Smooth muscle cell of the brain vasculature (primary cell): ENCODE results near the gene COX18.

ENCODE experiments used
- DNase-seq: peaks from one replicate; pipeline ENCODE4 v3.0.0-alpha.2; 2012; ENCODE audit warnings: low read depth, low spot score

Gene COX18, protein sequence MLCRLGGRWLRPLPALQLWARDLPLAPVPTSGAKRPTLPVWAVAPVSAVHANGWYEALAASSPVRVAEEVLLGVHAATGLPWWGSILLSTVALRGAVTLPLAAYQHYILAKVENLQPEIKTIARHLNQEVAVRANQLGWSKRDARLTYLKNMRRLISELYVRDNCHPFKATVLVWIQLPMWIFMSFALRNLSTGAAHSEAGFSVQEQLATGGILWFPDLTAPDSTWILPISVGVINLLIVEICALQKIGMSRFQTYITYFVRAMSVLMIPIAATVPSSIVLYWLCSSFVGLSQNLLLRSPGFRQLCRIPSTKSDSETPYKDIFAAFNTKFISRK

DNA sequence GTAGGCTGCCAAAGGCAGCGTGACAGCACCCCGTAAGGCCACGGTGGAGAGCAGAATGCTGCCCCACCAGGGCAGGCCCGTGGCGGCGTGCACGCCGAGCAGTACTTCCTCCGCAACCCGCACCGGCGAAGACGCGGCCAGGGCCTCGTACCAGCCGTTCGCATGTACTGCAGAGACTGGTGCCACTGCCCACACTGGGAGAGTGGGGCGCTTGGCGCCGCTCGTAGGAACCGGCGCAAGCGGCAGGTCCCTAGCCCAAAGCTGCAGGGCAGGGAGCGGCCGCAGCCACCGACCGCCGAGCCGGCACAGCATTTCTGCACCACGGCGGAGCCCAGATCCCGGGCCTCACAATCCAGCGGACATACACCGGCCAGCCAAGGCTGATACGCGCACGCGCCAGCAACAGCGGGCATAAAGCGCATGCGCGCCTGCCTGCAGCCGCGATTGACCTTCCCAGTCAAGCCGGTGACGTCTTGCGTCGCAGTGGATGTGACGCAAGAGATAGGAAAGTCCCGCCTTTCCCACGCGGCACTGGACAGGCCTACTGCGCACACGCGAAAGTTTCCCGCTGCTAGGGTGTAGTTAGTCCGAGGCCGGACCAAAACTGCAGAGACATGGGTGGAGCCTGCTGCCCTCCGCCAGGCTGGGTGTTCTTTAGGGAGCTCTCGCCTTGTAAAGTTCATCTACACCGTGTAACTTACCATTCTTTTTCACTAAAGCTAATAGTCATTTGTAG is at the start of gene COX18:
TSS of gene COX18 (minus strand) at position 379 of the 736 bp plus-strand sequence. CDS start at position 312, 67 bp downstream.
- peak; percentile 98 for DNase-seq

DNA sequence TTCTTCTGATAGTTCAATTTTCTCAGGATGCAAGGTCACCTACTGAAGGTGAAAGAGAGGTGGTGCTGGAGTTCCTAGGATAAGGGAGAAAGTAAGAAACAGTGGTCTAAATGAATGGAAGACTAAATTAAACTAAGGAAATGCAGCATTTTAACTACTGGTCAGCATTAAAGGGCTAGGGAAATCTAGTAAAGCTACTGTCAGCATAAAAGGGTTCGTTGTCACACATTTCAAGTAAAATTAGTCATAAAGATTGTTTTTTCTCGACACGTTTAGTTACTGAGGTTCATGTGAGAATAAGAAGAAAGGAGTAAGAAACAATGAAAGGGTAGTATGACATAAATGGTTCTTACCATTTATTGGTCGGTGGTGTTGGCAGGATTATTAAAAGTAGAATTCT is 40.0 kb upstream of the COX18 start:
- no peak for DNase-seq

DNA sequence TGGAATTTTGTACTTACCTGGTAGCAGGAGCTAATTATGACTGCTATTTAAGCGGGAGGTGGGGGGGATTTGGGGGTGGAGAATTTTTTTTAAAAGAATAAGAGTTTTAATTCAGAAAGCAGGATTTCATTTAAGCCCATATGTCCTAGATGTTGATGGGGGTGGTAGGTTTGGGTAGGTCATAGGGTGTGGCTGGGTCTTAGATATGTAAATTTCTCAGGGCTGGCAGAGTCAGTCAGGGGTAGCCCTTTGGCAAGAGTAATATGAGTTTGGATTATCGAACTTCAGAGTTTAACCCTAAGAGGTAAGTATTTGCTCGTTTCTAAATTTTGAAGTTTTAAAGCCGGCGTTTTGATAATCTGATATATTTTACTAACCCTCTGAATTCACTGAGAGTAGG is 35.2 kb upstream of the COX18 start:
- DNase-seq: no peak

DNA sequence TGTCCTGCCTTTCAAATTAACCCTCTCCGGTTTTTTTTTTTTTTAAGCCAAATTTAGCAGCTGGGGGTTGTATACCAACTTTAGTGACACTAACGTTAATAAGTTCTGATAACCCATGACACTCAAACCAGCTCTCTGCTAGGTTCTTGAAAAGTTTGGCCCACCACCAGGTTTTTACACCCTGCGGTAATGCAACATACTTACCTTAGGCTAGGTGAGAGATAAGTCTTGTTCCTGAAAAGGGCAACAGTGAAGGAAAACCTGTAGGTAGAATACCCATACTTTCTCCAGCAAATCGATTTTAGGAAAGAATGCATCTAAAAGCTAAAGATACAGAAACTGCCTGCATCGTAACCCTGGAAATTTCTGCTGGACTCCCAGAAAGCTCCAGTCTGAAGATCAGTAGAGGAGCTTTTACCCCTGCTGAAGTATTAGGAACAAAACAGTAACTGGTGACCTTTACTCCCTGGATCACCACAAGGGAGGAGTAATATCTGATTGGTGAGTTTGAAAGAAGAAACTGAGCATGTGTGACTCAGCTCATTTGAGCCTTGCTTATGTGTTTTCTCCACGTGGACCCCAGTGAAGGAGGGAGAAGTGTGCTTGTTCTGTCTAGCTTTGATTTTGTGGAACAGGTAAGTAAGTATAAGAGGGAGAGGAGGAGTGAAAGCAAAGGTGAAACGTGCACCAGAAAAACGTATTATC is 34.4 kb upstream of the COX18 start:
- no peak for DNase-seq

DNA sequence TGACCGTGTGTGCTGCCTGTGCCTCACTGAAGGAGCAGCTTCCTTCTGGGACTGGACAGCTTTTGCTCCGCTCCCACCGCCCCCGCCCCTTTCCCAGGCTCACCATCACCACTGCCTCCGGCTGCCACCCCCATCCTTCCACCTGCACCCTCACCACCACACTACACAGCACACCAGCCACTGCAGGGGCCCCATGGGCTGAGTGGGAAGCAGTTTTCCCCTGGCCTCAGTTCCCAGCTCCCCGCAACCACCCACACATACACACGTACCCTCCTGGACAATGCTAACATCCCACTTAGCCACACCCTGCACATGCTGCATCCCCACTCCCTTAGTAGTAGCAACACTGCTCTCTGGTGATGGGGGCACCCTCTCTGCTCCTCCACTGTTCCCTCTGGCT is 29.6 kb upstream of the COX18 start:
- no peak for DNase-seq

DNA sequence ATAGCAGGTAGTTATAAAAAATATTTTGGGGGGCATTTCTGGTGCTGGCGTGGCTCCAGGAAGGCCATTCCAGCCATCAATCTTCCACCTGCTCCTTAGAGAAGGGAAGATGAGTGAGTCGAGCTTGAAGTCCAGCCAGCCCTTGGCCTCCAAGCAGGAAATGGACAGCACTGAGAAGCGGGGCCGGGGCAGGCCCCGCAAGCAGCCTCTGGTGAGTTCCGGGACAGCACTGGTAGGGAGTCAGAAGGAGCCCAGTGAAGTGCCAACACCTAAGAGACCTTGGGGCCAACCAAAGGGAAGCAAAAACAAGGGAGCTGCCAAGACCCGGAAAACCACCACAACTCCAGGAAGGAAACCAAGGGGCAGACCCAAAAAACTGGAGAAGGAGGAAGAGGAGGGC is 29.2 kb upstream of the COX18 start:
- DNase-seq: no peak

DNA sequence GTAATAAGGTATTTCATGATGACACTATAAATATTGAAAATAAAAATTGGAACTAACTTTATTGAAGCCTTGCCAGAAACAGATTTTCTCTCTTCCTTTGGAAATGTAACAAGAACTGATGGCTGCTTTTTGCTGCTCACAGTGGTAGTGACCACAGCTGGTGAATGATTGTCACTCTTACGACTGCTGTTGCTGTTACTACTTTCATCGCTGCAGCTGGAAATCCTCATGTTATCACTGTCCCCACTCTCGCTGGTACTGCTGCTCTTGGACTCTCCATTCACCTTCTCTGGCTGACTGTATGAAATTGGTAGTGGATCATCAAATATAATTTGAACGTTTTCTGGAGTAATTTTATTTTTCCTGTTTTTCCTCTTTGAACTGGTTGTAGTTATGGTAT is 28.5 kb upstream of the COX18 start:
- no peak for DNase-seq

DNA sequence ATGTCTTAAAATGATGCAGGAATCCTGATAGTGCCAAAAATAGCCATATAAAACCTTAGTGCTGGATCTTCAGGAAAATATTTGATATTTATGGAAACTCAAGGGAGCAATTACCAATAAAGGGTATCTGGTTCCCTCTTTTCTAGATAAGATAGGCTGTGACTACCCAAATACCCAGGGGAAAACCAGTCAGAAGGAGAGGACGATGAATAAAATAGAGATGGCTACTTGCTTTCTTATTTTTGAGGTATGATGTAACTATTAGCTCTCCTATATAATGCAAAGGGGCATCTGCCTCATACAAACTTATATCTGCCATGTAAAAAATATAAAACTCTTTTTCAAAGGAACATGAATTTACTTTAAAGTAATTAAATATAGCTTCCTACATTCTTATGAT is 23.4 kb upstream of the COX18 start:
- no peak for DNase-seq

DNA sequence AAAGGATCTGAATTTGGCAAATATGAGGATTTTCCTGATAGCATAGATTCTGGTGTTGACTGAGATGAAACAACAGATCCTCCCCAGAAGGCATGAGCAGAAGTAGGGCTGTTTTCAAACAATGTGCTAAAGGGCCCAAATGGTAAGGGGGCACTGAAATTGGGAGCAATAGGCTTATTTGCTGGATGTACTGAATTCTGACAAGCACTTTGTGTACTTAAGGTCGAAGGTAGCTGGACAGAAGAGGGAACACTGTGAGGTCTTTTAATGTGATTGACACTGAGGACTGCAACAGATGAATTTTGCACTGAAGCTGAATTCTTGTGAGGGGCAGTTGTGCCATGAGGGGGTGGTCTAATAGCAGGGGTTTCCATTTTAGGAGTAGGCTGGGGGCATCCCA is 21.2 kb upstream of the COX18 start:
- no peak for DNase-seq

DNA sequence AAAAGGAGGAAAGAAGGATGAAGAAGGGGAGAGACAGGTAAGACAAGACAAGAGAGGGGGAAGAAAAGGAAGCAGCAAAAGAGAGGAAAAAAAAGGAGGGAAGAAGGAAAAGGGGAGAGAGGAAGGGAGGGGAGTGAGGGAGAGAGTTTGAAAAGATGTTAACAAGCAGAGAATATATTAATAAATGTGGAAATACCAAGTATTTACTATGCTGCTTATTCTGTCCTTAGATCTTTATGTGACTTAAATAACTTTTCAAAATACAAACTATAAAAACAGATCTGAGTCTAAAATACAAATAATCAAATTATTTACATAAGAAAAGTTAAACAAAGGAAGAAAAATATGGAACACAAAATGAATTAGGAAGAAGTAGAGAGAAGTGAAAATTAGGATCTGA is 18.4 kb upstream of the COX18 start:
- no peak for DNase-seq

DNA sequence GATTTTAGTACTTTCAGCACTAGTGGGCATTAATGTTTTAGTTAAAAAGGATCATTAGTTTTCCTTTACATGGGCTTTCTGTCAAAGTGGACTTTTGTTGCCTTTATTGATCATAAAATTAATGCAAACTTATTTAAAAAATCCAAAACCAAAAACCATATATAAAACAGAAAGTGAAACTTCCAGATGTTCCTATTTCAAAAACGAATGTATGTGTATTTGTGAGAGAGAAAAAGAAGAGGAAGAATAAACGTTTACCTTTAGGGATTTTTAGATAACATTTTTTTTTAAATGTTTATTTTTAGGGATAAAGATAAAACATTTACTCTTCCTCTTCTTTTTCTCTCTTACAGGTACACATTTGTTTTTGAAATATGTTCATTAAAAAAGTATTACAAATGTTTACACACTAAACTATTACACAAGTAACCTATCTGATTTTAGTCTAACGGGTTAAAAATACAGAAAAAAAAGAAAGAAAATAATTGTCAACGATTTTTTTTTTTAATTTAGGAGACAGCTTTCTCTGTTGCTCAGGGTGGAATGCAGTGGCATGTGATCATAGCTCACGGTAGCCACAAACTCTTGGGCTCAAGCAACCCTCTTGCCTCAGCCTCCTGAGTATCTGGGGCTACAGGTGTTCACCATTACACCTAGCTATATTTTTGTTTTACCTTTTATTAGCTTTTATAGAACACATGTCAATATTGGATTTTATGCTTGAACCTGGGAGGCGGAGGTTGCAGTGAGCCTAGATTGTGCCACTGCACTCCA is 16.8 kb upstream of the COX18 start:
- no peak for DNase-seq

DNA sequence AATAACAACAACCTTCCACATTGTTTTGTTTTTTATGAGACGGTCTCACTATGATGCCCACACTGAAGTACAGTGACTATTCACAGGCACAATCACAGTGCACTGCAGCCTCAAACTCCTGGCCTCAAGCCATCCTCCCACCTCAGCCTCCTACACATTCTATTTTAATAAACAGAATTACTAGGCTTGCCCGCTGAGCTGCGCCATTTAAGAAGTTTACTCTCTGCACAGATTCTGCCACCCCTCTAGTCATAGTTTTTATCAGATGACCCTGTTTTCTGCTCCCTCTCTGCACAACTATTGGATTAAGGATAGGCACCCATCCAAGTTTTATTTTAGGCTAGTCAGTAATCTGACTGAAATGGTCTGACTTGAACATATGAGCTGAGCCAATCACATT is 11.3 kb upstream of the COX18 start:
- DNase-seq: no peak

DNA sequence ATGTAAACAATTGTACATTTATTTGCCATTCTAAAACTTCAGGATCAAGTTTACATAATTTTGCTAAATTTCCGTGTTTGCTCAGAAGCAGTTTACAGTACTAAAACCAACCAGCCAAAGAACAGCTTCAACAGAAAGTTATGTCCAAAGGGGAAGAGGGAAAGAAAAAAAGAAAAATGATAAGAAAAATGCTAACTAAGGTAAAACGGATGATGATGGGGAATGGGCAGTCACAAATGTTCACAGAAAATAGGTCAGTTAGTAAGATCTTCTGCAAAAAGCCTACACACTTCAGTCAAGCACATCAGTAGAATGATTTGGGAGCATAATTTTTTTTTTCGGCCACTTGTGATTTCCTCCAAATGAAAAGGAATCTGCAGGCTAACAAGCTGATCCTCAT is 6.3 kb upstream of the COX18 start:
- DNase-seq: no peak

DNA sequence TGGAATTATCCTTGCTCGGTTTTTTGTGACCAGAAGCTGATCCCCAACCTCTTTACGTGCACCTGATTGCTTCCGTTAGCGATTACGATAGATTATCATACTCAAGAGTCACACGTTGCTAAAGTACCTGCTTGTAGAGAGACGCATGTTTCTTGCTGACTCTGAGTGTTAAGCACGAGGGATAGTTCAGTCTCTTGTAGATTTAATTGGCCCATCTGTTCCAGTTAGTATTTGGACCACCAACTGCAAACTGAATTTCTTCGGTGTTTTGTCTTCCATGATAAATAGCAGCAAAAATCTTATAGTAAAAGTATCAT is 516 bp upstream of the COX18 start:
- DNase-seq: no peak

DNA sequence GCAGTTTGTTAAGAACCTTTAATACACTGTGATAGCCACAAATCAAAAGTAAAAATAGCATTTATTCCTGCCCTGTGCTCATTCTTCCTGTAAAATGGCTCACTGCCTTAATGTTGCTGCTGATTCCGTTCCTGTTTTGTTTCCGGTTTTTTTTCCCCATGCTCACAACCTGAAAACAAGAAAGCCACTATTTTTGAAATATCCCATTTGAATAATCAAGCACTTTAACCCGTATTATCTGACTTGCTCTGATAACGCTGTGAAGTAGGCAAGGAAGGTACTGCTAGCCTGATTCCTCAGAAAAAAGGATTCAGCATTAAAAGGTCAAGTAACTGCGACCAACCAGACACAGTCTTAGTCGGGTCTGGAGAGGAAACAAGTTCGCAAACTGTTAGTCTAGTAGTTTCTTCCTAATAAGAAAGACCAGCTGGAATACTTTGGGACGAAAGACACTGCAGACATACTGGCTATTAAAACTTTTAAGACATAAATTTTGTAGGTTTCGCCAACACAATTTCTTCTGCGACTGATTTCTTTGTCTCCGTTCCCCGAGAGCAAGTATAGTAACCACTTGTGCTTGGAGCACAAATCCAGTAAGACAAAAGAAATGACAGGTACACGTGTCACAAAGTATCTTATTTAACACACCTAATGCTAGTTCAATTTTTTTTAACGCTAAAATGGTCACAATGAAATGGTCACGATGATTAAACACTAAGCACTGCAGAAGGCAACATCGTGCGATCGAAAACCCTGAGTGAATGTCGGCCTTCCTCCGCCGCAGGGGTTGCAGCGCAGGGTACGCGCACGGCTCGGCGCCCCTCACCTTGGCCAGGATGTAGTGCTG is 802 bp downstream of the COX18 start:
- peak; percentile 4 for DNase-seq

DNA sequence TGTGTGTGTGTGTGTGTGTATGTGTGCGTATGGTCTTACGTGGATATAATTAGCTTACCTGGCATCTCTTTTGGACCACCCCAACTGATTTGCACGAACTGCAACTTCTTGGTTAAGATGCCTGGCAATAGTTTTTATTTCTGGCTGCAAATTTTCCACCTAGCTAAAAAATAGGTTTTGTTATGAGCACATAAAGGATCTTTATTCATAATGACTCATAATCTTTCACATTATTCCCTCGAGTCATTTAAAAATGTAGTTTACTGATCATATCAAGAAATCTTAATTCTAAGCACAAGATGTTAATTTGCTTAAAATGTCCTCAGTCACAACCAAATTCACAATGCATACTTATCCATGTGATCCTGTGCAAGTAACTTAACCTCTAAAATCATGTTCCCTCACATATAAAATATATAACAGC is 1.5 kb downstream of the COX18 start:
- DNase-seq: no peak

DNA sequence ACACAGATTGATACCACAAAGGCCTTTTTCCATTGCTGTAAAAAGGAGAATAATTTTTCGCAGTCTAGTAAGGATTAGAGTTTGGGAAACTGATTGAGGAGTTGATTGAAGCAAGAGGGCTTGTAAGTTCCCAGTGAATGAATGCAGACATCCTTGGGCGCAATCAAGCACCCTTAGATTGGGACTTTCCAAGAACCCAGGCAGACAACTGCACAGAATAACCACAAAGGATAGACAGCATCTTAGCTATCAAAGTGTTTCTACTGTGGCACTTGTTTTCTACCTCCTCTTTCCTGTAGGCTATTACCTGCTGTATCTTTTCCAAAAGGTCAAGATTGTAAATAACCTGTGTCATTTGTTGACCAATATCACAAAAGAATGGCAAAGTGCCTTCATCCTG is 2.6 kb downstream of the COX18 start:
- no peak for DNase-seq

DNA sequence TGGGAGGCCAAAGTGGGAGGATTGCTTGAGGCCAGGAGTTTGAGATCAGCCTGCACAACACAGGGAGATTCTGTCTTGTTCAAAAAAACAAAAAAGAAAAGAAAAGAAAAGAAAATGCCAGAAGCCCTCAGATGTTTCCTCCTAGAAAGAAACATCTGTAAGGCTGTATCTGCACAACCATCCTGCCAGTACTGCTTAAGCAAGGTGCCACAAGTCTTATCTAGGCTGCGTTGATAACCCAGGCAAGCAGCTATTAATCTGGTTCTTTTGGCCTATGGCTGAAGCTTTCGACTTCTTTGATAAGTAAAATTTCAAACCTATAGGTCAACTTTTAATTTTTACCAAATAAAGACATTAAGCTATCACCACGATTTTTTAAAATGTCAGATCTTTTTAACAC is 3.1 kb downstream of the COX18 start:
- no peak for DNase-seq

DNA sequence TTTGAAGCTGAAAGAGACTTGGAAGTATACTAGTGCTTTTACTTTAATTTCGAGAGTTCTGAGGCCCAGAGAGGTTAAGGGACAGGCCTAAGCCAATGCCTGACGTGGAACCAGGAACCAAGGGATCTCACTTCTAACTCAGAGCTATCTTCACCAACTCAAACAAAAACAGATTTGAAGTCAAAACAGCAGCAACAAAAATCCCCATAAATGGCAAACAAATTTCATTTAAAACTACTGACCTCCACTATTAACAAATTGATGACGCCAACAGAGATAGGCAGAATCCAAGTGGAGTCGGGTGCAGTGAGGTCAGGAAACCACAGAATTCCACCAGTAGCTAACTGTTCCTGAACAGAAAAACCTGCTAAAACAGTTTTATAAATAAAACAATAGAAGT is 5.0 kb downstream of the COX18 start:
- no peak for DNase-seq

DNA sequence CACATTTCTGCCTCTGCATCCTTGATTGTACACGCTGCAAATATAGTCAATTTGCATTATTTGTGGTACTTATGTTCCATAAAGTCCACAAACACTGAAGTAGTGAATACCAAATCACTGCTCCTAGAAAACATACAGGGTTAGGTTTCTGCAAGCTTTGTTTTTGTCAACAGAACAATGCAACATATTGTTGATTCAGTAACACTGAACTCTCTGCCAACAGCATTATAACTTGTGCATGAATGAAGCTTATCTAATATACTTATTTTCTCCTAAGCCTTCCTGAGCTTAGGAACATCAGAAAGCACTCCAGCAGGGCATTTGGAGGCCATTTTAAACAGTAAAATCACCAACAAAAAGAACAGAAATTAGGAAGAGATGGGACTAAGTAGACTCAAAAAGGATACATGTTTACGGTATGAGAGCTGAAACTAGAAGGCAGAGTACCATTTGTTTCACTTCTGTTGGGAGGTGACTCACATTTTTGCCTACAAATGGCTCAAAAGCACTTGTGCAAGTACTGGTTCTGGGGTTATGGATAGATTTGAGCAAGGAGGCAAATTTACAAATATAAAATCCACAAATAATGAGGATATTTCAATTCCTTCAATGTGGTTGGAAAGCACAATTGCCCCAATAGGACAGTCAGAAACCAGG is 14.1 kb downstream of the COX18 start:
- no peak for DNase-seq
